ENCODE results near the gene PRND. TPM values are rescaled to one million over a fixed set of nuclear protein-coding genes. Genes with fewer than 3 reads are reported as not detected.

PRND gene
- total and polyA plus RNA-seq, 5 donors from 2014 or later, result 0.05 to 0.26 (median 0.17) TPM; not detected in 2

GRCh38 chr20:4763723-4764510 lies 42.2 kb downstream of the PRND start:
- Histone ChIP-seq H3K36me3 (ENCODE audit: control insufficient read depth, insufficient read depth, low read length) (no peaks in the 10 kb centered on the region), H3K4me3 (ENCODE audit: low read depth, low read length) (no peak overlapping the region), H3K4me1 (ENCODE audit: control insufficient read depth, insufficient read depth, low read length, poor library complexity, severe bottlenecking) (peaks cover 7% of the 10 kb centered on the region), H3K27me3 (ENCODE audit: control insufficient read depth, insufficient read depth, low read length) (no peaks in the 10 kb centered on the region), H3K9me3 (ENCODE audit: control insufficient read depth in 2 of 2, low read length in 2 of 2) (no peaks in the 10 kb centered on the region), H3K27ac (ENCODE audit: insufficient read depth, low read length, poor library complexity, severe bottlenecking) (no peak overlapping the region)
- Mint-ChIP-seq H3K27ac (no peak overlapping the region), H3K4me1 (peaks cover 0 to 8% (median 4%) of the 10 kb centered on the region in 4 donors), H3K36me3 (no peaks in the 10 kb centered on the region), H3K27me3 (peaks cover 13% of the 10 kb centered on the region), H3K4me3 (no peak overlapping the region), H3K9me3 (no peaks in the 10 kb centered on the region)
- no peak for DNase-seq
- no peak for ATAC-seq (ENCODE audit: low read depth in 2 of 2)

- Histone ChIP-seq H3K9me3 (ENCODE audit: control insufficient read depth in 2 of 2, low read length in 2 of 2) (no peaks in the 10 kb centered on the region), H3K4me1 (ENCODE audit: control insufficient read depth, insufficient read depth, low read length, poor library complexity, severe bottlenecking) (peaks cover 7% of the 10 kb centered on the region), H3K4me3 (ENCODE audit: low read depth, low read length) (no peak overlapping the region), H3K27me3 (ENCODE audit: control insufficient read depth, insufficient read depth, low read length) (no peaks in the 10 kb centered on the region), H3K27ac (ENCODE audit: insufficient read depth, low read length, poor library complexity, severe bottlenecking) (no peak overlapping the region), H3K36me3 (ENCODE audit: control insufficient read depth, insufficient read depth, low read length) (no peaks in the 10 kb centered on the region)
- no peak overlapping the region for H3K4me3 Mint-ChIP-seq
- no peak for ATAC-seq (ENCODE audit: low read depth in 2 of 2)
- peaks cover 0 to 6% (median 3%) of the 10 kb centered on the region in 4 donors for H3K4me1 Mint-ChIP-seq
- no peak for DNase-seq
- no peaks in the 10 kb centered on the region for H3K36me3 Mint-ChIP-seq
- no peak overlapping the region for H3K27ac Mint-ChIP-seq
- H3K27me3 Mint-ChIP-seq, result peaks cover 11% of the 10 kb centered on the region
- no peaks in the 10 kb centered on the region for H3K9me3 Mint-ChIP-seq
Observed at GRCh38 chr20:4764805-4765204, 43.1 kb downstream of the PRND start.

- Mint-ChIP-seq H3K4me3 (no peak overlapping the region), H3K9me3 (peaks cover 0 to 5% (median 2%) of the 10 kb centered on the region in 7 donors), H3K36me3 (no peaks in the 10 kb centered on the region), H3K4me1 (peaks cover 0 to 6% (median 3%) of the 10 kb centered on the region in 4 donors), H3K27ac (no peak overlapping the region), H3K27me3 (peaks cover 10% of the 10 kb centered on the region)
- peaks cover 7% of the 10 kb centered on the region for H3K4me1 ChIP-seq (ENCODE audit: control insufficient read depth, insufficient read depth, low read length, poor library complexity, severe bottlenecking)
- H3K36me3 ChIP-seq (ENCODE audit: control insufficient read depth, insufficient read depth, low read length), result no peaks in the 10 kb centered on the region
- ATAC-seq (ENCODE audit: low read depth in 2 of 2) (no peak), DNase-seq (no peak)
- no peak overlapping the region for H3K4me3 ChIP-seq (ENCODE audit: low read depth, low read length)
- H3K9me3 ChIP-seq (ENCODE audit: control insufficient read depth in 2 of 2, low read length in 2 of 2), result peaks cover 1 to 2% of the 10 kb centered on the region in 2 experiments
- H3K27me3 ChIP-seq (ENCODE audit: control insufficient read depth, insufficient read depth, low read length), result peaks cover 1% of the 10 kb centered on the region
- no peak overlapping the region for H3K27ac ChIP-seq (ENCODE audit: insufficient read depth, low read length, poor library complexity, severe bottlenecking)
Observed at GRCh38 chr20:4765681-4766080, 44.0 kb downstream of the PRND start.

- H3K9me3 Mint-ChIP-seq, result peaks cover 0 to 13% (median 7%) of the 10 kb centered on the region in 7 donors
Observed at GRCh38 chr20:4766631-4767030, 44.9 kb downstream of the PRND start.

GRCh38 chr20:4767084-4767483 lies 45.4 kb downstream of the PRND start:
- Mint-ChIP-seq H3K4me1 (no peaks in the 10 kb centered on the region), H3K4me3 (no peak overlapping the region), H3K27ac (peak overlapping the region in 2 of 3 donors; percentile 0 to 22), H3K36me3 (no peaks in the 10 kb centered on the region), H3K27me3 (peaks cover 20% of the 10 kb centered on the region), H3K9me3 (peaks cover 0 to 17% (median 10%) of the 10 kb centered on the region in 7 donors)
- ATAC-seq (ENCODE audit: low read depth in 2 of 2), result no peak
- DNase-seq, result no peak
- Histone ChIP-seq H3K4me1 (ENCODE audit: control insufficient read depth, insufficient read depth, low read length, poor library complexity, severe bottlenecking) (no peaks in the 10 kb centered on the region), H3K27me3 (ENCODE audit: control insufficient read depth, insufficient read depth, low read length) (peaks cover 1% of the 10 kb centered on the region), H3K27ac (ENCODE audit: insufficient read depth, low read length, poor library complexity, severe bottlenecking) (no peak overlapping the region), H3K9me3 (ENCODE audit: control insufficient read depth in 2 of 2, low read length in 2 of 2) (peaks cover 13 to 15% of the 10 kb centered on the region in 2 experiments), H3K4me3 (ENCODE audit: low read depth, low read length) (no peak overlapping the region), H3K36me3 (ENCODE audit: control insufficient read depth, insufficient read depth, low read length) (no peaks in the 10 kb centered on the region)

More at GRCh38 chr20:4766631-4767030, 44.9 kb downstream of the PRND start:
- Histone ChIP-seq H3K27ac (ENCODE audit: insufficient read depth, low read length, poor library complexity, severe bottlenecking) (no peak overlapping the region), H3K4me1 (ENCODE audit: control insufficient read depth, insufficient read depth, low read length, poor library complexity, severe bottlenecking) (no peaks in the 10 kb centered on the region), H3K27me3 (ENCODE audit: control insufficient read depth, insufficient read depth, low read length) (peaks cover 1% of the 10 kb centered on the region), H3K9me3 (ENCODE audit: control insufficient read depth in 2 of 2, low read length in 2 of 2) (peaks cover 9 to 11% of the 10 kb centered on the region in 2 experiments), H3K4me3 (ENCODE audit: low read depth, low read length) (no peak overlapping the region), H3K36me3 (ENCODE audit: control insufficient read depth, insufficient read depth, low read length) (no peaks in the 10 kb centered on the region)
- no peaks in the 10 kb centered on the region for H3K36me3 Mint-ChIP-seq
- DNase-seq (no peak), ATAC-seq (ENCODE audit: low read depth in 2 of 2) (peak in 1 of 2 donors; percentile 14)
- H3K4me3 Mint-ChIP-seq, result no peak overlapping the region
- H3K4me1 Mint-ChIP-seq, result peaks cover 0 to 2% (median under 1%) of the 10 kb centered on the region in 4 donors
- peak overlapping the region in 2 of 3 donors; percentile 0 to 7 for H3K27ac Mint-ChIP-seq
- peaks cover 15% of the 10 kb centered on the region for H3K27me3 Mint-ChIP-seq

- H3K4me3 ChIP-seq (ENCODE audit: low read depth, low read length), result no peak overlapping the region
- DNase-seq, result no peak
- Mint-ChIP-seq H3K27ac (no peak overlapping the region), H3K36me3 (peaks cover 5% of the 10 kb centered on the region), H3K9me3 (peaks cover 0 to 26% (median 10%) of the 10 kb centered on the region in 7 donors), H3K4me1 (no peaks in the 10 kb centered on the region), H3K4me3 (no peak overlapping the region), H3K27me3 (peaks cover 22% of the 10 kb centered on the region)
- no peak for ATAC-seq (ENCODE audit: low read depth in 2 of 2)
- H3K27me3 ChIP-seq (ENCODE audit: control insufficient read depth, insufficient read depth, low read length), result peaks cover 1% of the 10 kb centered on the region
- no peaks in the 10 kb centered on the region for H3K36me3 ChIP-seq (ENCODE audit: control insufficient read depth, insufficient read depth, low read length)
- H3K9me3 ChIP-seq (ENCODE audit: control insufficient read depth in 2 of 2, low read length in 2 of 2), result peaks cover 17 to 26% of the 10 kb centered on the region in 2 experiments
- no peak overlapping the region for H3K27ac ChIP-seq (ENCODE audit: insufficient read depth, low read length, poor library complexity, severe bottlenecking)
- H3K4me1 ChIP-seq (ENCODE audit: control insufficient read depth, insufficient read depth, low read length, poor library complexity, severe bottlenecking), result no peaks in the 10 kb centered on the region
Observed at GRCh38 chr20:4769328-4769727, 47.6 kb downstream of the PRND start.

GRCh38 chr20:4770026-4770425 lies 48.3 kb downstream of the PRND start:
- Histone ChIP-seq H3K36me3 (ENCODE audit: control insufficient read depth, insufficient read depth, low read length) (no peaks in the 10 kb centered on the region), H3K27me3 (ENCODE audit: control insufficient read depth, insufficient read depth, low read length) (peaks cover 1% of the 10 kb centered on the region), H3K4me1 (ENCODE audit: control insufficient read depth, insufficient read depth, low read length, poor library complexity, severe bottlenecking) (no peaks in the 10 kb centered on the region), H3K9me3 (ENCODE audit: control insufficient read depth in 2 of 2, low read length in 2 of 2) (peaks cover 17 to 26% of the 10 kb centered on the region in 2 experiments), H3K4me3 (ENCODE audit: low read depth, low read length) (no peak overlapping the region), H3K27ac (ENCODE audit: insufficient read depth, low read length, poor library complexity, severe bottlenecking) (no peak overlapping the region)
- DNase-seq (no peak), ATAC-seq (ENCODE audit: low read depth in 2 of 2) (no peak)
- Mint-ChIP-seq H3K27me3 (peaks cover 22% of the 10 kb centered on the region), H3K4me1 (no peaks in the 10 kb centered on the region), H3K36me3 (peaks cover 5% of the 10 kb centered on the region), H3K4me3 (no peak overlapping the region), H3K9me3 (peaks cover 0 to 26% (median 11%) of the 10 kb centered on the region in 7 donors), H3K27ac (no peak overlapping the region)
